Measurements from ENCODE around the gene RPS15.

The RPS15 gene

GRCh38 chr19:1402411-1403070 lies 35.7 kb upstream of the RPS15 start:
- ATAC-seq, result no peak
- TF ChIP-seq ZNF70 (CRISPR knock-in tag; IDR thresholded peaks at IDR 0.05) (no peak), PPARA (CRISPR knock-in tag; IDR thresholded peaks at IDR 0.05; ENCODE audit: borderline replicate concordance) (no peak), ESRRG (CRISPR knock-in tag; IDR thresholded peaks at IDR 0.05) (no peak), SNAI2 (CRISPR knock-in tag; IDR thresholded peaks at IDR 0.05) (no peak), ZFP30 (CRISPR knock-in tag; IDR thresholded peaks at IDR 0.05) (no peak), GLIS3 (CRISPR knock-in tag; IDR thresholded peaks at IDR 0.05) (no peak), OSR1 (CRISPR knock-in tag; IDR thresholded peaks at IDR 0.05) (no peak), ARNTL (CRISPR knock-in tag; IDR thresholded peaks at IDR 0.05; ENCODE audit: borderline replicate concordance, low read depth) (no peak), POU6F1 (CRISPR knock-in tag; IDR thresholded peaks at IDR 0.05; ENCODE audit: borderline replicate concordance, low read depth) (no peak), ISL1 (CRISPR knock-in tag; IDR thresholded peaks at IDR 0.05) (no peak), ZFP3 (CRISPR knock-in tag; IDR thresholded peaks at IDR 0.05) (no peak), TOX (CRISPR knock-in tag; IDR thresholded peaks at IDR 0.05; ENCODE audit: borderline replicate concordance) (no peak), ZNF565 (CRISPR knock-in tag; conservative IDR thresholded peaks at IDR 0.05; ENCODE audit: low read depth) (no peak), BACH2 (CRISPR knock-in tag; IDR thresholded peaks at IDR 0.05; ENCODE audit: borderline replicate concordance) (no peak), ZNF8 (CRISPR knock-in tag; IDR thresholded peaks at IDR 0.05) (no peak), CREB5 (CRISPR knock-in tag; IDR thresholded peaks at IDR 0.05; ENCODE audit: low read depth) (no peak), CSRNP3 (CRISPR knock-in tag; IDR thresholded peaks at IDR 0.05) (no peak), ZC3H10 (CRISPR knock-in tag; IDR thresholded peaks at IDR 0.05) (no peak), RARB (CRISPR knock-in tag; IDR thresholded peaks at IDR 0.05) (no peak)

GRCh38 chr19:1406774-1407527 lies 31.2 kb upstream of the RPS15 start:
- no peak for TF ChIP-seq GLIS3 (CRISPR knock-in tag; IDR thresholded peaks at IDR 0.05)
- peak; percentile 92 for TF ChIP-seq CSDC2 (CRISPR knock-in tag; IDR thresholded peaks at IDR 0.05)
- TF ChIP-seq ZNF565 (CRISPR knock-in tag; conservative IDR thresholded peaks at IDR 0.05; ENCODE audit: low read depth), result no peak
- 0 out of 2 replicates have a peak, but pooled peaks have one; percentile 14 for TF ChIP-seq BACH2 (CRISPR knock-in tag; IDR thresholded peaks at IDR 0.05; ENCODE audit: borderline replicate concordance)
- TF ChIP-seq TOX (CRISPR knock-in tag; IDR thresholded peaks at IDR 0.05; ENCODE audit: borderline replicate concordance), result no peak
- TF ChIP-seq SNAI2 (CRISPR knock-in tag; IDR thresholded peaks at IDR 0.05), result peak; percentile 61; the same call in 1 of the 2 replicates
- TF ChIP-seq PPARA (CRISPR knock-in tag; IDR thresholded peaks at IDR 0.05; ENCODE audit: borderline replicate concordance), result no peak
- no peak for TF ChIP-seq RARB (CRISPR knock-in tag; IDR thresholded peaks at IDR 0.05)
- no peak for TF ChIP-seq CSRNP3 (CRISPR knock-in tag; IDR thresholded peaks at IDR 0.05)
- TF ChIP-seq TSHZ2 (CRISPR knock-in tag; IDR thresholded peaks at IDR 0.05), result peak; percentile 92
- 0 out of 2 replicates have a peak, but pooled peaks have one; percentile 81 for TF ChIP-seq ZFP3 (CRISPR knock-in tag; IDR thresholded peaks at IDR 0.05)
- TF ChIP-seq PATZ1 (CRISPR knock-in tag; IDR thresholded peaks at IDR 0.05; ENCODE audit: borderline replicate concordance), result 0 out of 2 replicates have a peak, but pooled peaks have one; percentile 58
- ATAC-seq, result peak; percentile 76
